Activated naive CD8-positive, alpha-beta T cell treated with anti-CD3 and anti-CD28 coated beads for 36 hours (primary cell): ENCODE data around the gene MPHOSPH10. TPM values are rescaled to one million over a fixed set of nuclear protein-coding genes. Genes with fewer than 3 reads are reported as not detected.
A peak's percentile ranks its signal among the peaks of the same experiment; 100 is the strongest.
"Not testable (repeated sequence)": the region's sequence is repeated elsewhere in the genome, so short reads cannot be mapped to it uniquely, and the experiment has no call there.

Experiments
- DNase-seq: peaks from one replicate; pipeline ENCODE4 v3.0.0; 2021
- H3K27ac Mint-ChIP-seq: one replicate; pipeline ENCODE4 v1.8.0; 2022; ENCODE audit warnings: mild to moderate bottlenecking, moderate library complexity, mixed read lengths
- H3K27me3 Mint-ChIP-seq: one replicate; pipeline ENCODE4 v1.8.0; 2022; ENCODE audit warnings: mild to moderate bottlenecking, mixed read lengths
- H3K36me3 Mint-ChIP-seq: one replicate; pipeline ENCODE4 v1.8.0; 2021; ENCODE audit warnings: mild to moderate bottlenecking, mixed read lengths
- H3K4me1 Mint-ChIP-seq: one replicate; pipeline ENCODE4 v1.8.0; 2021; ENCODE audit warnings: mixed read lengths
- H3K4me3 Mint-ChIP-seq: one replicate; pipeline ENCODE4 v1.8.0; 2022; ENCODE audit warnings: mild to moderate bottlenecking, moderate library complexity, mixed read lengths
- H3K9me3 Mint-ChIP-seq: one replicate; pipeline ENCODE4 v1.8.0; 2022; ENCODE audit warnings: mixed read lengths
- total RNA-seq, 2 experiments: library from RNA; stranded (reverse); gene quantifications; one replicate each; pipeline ENCODE4 v1.2.3, GENCODE V29; 2021

MPHOSPH10 gene
- total RNA-seq, 2 experiments from 2014 or later = 69.5 to 74.2 TPM

DNA sequence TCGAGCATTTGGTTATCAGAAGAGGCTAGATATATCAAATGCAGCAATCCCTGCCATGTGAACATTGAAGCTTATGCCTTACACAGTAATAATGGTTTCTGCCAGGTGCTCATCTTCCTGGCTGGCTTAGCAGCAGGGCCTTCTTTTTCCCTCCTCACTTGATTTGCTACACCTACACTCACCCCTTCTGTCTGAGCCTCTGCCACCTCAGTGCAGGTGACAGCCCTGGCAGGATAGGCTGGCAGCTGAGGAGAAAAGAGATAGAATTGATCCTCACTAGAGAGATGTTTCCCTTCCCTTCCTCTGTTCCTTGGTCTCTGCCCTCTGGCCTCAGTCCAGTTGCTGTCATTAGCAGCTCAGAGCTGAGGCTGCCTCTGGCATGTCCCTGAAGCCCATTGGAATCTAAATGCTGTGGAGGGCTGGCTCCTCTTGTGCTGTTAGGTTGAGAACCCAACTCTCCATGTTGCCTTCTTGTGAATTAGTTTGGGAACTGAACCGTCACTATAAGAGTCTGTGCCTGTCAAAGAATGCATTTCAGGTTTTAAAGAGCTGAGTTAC lies 18.2 kb downstream of the MPHOSPH10 start:
- Mint-ChIP-seq H3K27me3 (no peaks in the 10 kb centered on the region), H3K27ac (no peak overlapping the region), H3K4me3 (no peak overlapping the region), H3K9me3 (no peaks in the 10 kb centered on the region), H3K4me1 (no peaks in the 10 kb centered on the region), H3K36me3 (peaks cover 15% of the 10 kb centered on the region)
- DNase-seq = no peak

DNA sequence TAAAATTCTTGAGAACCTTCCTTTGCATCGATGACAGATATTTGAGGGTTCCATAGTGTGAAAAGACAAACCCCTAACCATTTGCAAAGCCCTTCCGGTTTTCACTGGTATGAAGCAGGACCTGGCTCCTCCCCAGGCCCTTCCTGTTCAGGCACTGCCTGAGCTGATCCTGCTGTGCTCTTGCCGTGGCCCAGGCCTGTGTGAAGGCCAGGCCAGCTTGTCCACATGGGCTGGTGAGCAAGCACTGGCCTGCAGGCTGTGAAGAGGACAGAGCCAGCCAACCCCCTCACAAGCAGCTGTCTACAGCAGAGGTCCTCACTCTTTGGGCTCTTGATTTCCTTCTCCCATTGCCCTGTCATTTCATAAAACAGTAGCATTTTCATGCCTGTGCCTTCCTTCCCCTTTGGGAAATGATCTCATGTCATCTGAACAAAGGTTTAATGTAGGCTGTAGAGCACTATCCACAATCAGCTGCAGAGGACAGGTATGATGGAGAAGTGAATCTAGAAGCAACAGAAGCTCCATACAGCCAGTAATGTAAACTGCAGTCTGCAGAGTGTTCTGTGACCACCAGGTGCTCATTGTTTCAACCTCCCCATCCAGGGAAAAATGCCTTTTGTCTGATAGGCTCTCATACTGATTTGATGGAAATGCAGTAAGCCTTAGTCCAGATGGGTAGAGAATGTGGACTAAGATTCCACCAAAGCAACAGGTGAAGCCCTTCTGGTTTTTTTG lies 19.8 kb downstream of the MPHOSPH10 start:
- peaks cover 10% of the 10 kb centered on the region for H3K36me3 Mint-ChIP-seq
- no peak for DNase-seq
- H3K27me3 Mint-ChIP-seq = no peaks in the 10 kb centered on the region
- H3K4me3 Mint-ChIP-seq = no peak overlapping the region
- H3K9me3 Mint-ChIP-seq = no peaks in the 10 kb centered on the region
- peak overlapping the region; percentile 7 for H3K27ac Mint-ChIP-seq
- no peaks in the 10 kb centered on the region for H3K4me1 Mint-ChIP-seq

DNA sequence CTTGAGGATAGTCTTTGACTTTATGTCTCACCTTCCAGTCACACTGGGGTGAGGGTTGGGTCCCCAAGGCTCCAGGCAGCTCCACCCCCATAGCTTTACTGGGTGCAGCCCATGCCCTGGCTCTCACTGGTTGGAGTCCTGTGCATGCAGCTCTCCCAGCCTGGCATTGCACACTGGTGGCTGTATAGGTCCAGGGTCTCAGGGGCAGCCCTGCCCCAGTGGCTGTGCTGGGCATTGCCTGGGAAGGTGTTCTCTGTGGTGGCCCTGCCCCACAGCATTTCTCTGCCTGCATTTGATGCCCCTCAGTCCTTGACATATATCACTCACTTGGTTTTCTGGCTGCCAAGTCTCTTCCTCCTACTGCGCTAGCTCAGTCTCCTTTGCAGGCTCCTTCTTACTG lies 21.2 kb downstream of the MPHOSPH10 start:
- H3K4me1 Mint-ChIP-seq = no peaks in the 10 kb centered on the region
- peaks cover 8% of the 10 kb centered on the region for H3K36me3 Mint-ChIP-seq
- H3K27me3 Mint-ChIP-seq = no peaks in the 10 kb centered on the region
- H3K4me3 Mint-ChIP-seq = no peak overlapping the region
- no peak for DNase-seq
- no peak overlapping the region for H3K27ac Mint-ChIP-seq
- H3K9me3 Mint-ChIP-seq = no peaks in the 10 kb centered on the region

DNA sequence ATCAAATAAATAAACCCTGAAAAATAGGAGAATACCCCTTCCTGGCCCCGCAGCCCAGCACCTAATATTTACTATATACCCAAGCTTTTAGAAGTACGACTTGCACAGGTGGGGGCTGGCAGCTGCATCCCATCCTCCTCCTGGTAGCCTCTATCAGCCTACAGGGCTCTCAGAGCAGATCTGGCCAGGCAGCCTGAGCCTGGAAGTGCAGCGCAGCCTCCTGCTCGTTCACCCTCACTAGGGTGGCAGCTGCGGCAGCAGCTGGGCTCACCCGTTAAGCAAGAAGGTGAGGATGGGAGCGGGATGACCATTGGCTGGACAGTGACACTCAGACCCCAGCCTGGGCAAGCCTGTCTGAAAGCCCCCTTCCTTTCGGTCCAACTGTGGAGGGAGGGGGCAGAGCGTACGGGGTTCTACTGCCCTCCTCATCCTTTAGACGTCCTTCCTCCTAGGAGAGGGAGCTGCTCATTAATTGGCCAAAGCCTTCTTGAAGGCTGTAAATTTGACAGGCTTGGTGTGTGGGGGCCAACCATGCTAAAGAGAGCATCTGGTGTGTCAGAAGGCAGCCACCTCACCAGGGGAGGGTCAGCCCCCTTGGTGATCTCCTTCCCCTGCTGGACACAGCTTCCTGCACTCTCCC lies 23.3 kb downstream of the MPHOSPH10 start:
- no peak for DNase-seq
- H3K36me3 Mint-ChIP-seq = peaks cover 4% of the 10 kb centered on the region
- peaks cover 6% of the 10 kb centered on the region for H3K27me3 Mint-ChIP-seq
- no peaks in the 10 kb centered on the region for H3K9me3 Mint-ChIP-seq
- H3K27ac Mint-ChIP-seq = no peak overlapping the region
- H3K4me1 Mint-ChIP-seq = peaks cover 5% of the 10 kb centered on the region
- no peak overlapping the region for H3K4me3 Mint-ChIP-seq

DNA sequence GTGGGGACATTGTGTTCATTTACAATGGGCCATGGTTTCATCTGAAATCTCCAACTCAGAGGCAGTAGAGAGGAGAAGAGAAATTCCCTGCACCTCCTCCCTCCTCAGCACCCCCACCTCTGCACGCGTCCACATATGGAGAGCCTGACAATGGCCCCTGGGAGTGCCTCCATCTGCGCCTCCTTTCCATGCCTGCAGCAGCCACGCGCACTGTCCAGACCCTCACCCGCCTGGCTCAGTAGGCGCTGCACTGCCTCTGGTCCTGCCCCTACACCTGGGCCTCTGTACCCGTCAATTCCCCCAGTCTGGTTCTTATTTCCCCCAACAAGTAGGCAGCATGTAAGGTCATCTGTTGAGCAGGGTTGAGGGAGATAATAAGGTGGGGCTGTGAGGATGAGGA lies 23.8 kb downstream of the MPHOSPH10 start:
- DNase-seq = no peak
- Mint-ChIP-seq H3K27me3 (peaks cover 6% of the 10 kb centered on the region), H3K27ac (no peak overlapping the region), H3K4me1 (peaks cover 5% of the 10 kb centered on the region), H3K36me3 (peaks cover 4% of the 10 kb centered on the region), H3K4me3 (no peak overlapping the region), H3K9me3 (no peaks in the 10 kb centered on the region)

DNA sequence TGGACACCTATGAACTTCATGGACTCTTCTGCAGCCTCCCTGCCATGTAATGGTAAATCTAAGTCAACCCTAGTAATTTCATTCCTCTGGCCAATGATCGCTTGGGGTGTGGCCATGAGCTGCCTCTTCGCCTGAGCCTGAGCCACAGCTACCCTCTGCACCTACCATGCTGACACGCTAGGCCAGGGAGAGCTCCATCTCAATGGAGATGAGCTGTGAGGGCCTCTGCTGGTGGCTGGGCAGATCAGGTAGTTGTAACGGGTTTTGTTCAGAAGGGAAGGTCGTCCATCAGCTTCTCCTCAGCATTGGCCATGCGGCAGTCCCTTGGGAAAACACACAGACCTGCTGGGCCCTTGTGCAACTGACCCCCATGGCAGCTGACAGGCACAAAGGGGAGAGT lies 24.4 kb downstream of the MPHOSPH10 start:
- H3K4me3 Mint-ChIP-seq = no peak overlapping the region
- DNase-seq = peak; percentile 25
- peaks cover 5% of the 10 kb centered on the region for H3K4me1 Mint-ChIP-seq
- no peaks in the 10 kb centered on the region for H3K9me3 Mint-ChIP-seq
- H3K27ac Mint-ChIP-seq = no peak overlapping the region
- peaks cover 4% of the 10 kb centered on the region for H3K36me3 Mint-ChIP-seq
- peaks cover 6% of the 10 kb centered on the region for H3K27me3 Mint-ChIP-seq

DNA sequence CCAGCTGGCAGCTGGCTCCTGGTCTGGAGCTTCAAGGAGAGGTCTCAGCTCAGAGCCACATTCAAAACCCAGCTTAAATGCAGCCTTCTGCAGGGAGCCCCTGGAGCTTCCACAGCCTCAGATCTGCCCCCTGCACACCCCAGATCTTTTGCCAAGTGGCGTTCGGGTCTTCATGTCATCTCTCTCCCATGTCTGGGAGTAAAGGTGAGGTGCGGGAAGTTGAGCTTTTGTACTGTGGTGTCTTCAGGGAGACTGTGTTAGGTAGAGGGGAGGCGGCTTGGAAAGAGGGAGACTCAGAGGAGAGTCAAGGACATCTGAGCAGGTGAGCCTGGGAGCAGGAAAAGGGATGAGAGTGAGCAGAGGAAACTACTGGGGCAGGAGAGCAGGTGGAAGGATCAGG lies 25.4 kb downstream of the MPHOSPH10 start:
- Mint-ChIP-seq H3K27me3 (peaks cover 6% of the 10 kb centered on the region), H3K36me3 (no peaks in the 10 kb centered on the region)

DNA sequence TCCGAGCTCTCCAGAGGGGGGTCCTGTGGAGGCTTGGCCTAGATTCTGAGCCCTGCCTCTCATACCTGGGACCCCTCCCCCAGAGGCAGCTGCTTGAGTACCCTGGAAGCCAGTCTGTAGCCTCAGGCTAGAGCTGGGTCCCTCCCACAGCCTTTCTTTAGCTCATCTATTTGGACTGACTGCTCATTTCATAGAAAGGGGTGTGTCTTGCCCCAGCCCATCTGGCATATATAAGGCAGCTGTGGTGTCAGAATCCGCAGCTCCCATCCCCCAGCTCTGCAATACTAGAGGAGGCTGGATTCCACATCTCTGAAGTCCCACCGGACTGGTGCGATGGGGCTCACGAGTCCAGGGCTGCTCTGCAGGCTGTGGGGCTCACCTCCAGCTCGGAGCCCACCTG lies 26.1 kb downstream of the MPHOSPH10 start:
- Mint-ChIP-seq H3K9me3 (no peaks in the 10 kb centered on the region), H3K36me3 (no peaks in the 10 kb centered on the region), H3K27me3 (peaks cover 6% of the 10 kb centered on the region), H3K4me1 (peaks cover 5% of the 10 kb centered on the region), H3K4me3 (no peak overlapping the region), H3K27ac (no peak overlapping the region)
- no peak for DNase-seq

More for the DNA sequence above, 25.4 kb downstream of the MPHOSPH10 start:
- peaks cover 5% of the 10 kb centered on the region for H3K4me1 Mint-ChIP-seq
- H3K27ac Mint-ChIP-seq = no peak overlapping the region
- H3K9me3 Mint-ChIP-seq = no peaks in the 10 kb centered on the region
- no peak for DNase-seq
- no peak overlapping the region for H3K4me3 Mint-ChIP-seq

DNA sequence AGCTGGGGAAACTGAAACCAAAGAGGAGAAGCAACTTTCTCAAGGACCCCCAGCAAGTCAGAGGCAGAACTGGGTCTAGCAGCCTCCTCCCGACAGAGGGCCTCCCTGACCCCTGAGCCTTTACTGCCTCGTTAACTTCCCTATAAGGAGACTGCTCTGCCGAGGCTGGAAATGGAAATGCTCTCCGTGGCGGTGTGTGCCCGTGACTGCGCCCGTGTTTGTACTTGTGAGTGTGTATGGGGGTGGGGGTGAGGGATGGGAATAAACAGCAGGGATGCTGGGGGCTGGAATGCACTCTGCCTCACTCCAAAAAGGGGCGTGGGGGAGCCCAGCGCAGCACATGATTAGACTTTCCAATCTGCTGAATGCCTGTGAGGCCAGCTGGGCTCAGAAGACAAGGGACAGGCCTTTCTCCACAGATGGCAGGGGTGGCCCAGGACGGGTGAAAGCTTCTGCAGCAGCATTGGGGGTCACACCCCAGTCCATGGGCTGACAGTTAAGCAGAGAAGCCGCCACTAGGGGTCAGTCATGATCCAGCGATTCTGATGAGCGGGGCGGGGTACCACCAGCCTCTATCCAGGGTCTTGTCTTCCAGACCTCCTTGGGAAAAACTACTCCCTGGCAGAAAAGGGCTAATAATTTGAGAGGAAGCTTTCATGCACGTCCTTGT lies 26.8 kb downstream of the MPHOSPH10 start:
- H3K27me3 Mint-ChIP-seq = peaks cover 6% of the 10 kb centered on the region
- H3K4me3 Mint-ChIP-seq = no peak overlapping the region
- no peaks in the 10 kb centered on the region for H3K9me3 Mint-ChIP-seq
- peak; percentile 57 for DNase-seq
- H3K27ac Mint-ChIP-seq = no peak overlapping the region
- peaks cover 5% of the 10 kb centered on the region for H3K4me1 Mint-ChIP-seq
- no peaks in the 10 kb centered on the region for H3K36me3 Mint-ChIP-seq

DNA sequence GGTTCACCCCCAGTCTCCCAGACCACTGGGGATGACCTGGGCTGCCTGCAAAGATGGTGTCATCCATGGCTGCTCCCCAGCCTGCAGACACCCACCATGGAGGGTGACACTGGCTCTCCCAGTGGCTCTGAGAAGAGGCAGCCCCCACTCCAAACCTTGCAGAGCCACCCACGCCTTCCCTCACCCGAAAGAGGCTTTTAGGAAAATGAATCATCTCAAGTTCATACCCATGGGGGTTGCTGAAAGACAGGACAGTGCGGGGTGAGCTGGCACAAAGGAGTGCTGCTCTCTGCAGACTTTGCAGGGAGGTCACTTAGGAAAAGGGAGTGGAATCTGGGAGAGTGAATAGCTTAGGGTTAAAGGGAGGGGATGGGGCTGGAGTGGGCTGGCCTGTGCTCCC lies 36.4 kb downstream of the MPHOSPH10 start:
- DNase-seq = no peak
- Mint-ChIP-seq H3K9me3 (no peaks in the 10 kb centered on the region), H3K27ac (no peak overlapping the region), H3K27me3 (peaks cover 5% of the 10 kb centered on the region), H3K4me1 (no peaks in the 10 kb centered on the region), H3K36me3 (no peaks in the 10 kb centered on the region), H3K4me3 (no peak overlapping the region)

DNA sequence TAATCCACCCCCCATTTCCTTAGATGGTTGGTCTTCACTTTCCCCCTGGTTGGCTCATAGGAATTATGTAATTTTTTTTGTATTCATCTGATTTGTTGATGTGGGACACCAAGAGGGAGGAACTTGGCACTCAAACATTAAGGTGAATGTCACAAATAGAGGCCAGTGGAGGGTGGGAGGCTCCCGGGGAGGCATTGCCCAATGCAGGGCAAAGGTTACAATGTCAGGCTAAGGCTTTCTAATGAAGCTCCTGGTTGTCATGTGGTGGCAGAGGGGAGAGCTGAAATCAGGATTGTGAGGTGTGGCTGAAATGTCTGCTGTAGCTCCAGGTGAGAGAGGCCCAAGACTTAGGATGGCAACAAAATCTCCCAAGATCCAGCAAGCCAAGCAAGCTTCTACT lies 42.7 kb downstream of the MPHOSPH10 start:
- no peaks in the 10 kb centered on the region for H3K36me3 Mint-ChIP-seq

DNA sequence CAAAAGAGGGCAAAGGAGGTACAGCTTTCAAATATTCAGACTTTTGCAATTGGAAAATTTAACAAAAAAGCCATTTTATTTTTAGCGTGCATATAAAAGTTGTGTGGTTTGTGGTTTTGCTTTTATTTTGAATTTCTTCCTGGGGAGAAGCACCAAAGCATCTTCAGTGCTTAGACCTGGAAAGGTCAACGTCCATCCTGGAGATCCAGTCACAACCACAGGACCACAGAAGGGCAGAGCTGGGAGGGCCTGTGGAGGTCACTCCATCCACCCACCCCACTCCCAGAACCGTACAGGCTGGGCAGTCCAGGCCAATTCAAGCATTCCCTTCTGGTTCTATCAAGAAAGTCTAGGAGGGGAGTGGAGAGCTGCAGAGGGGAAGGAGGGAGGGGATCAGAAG lies 43.8 kb downstream of the MPHOSPH10 start:
- H3K9me3 Mint-ChIP-seq = no peaks in the 10 kb centered on the region
- H3K27ac Mint-ChIP-seq = no peak overlapping the region
- no peaks in the 10 kb centered on the region for H3K27me3 Mint-ChIP-seq
- H3K4me1 Mint-ChIP-seq = peaks cover 9% of the 10 kb centered on the region
- no peaks in the 10 kb centered on the region for H3K36me3 Mint-ChIP-seq
- DNase-seq = no peak
- H3K4me3 Mint-ChIP-seq = no peak overlapping the region

More for the DNA sequence above, 42.7 kb downstream of the MPHOSPH10 start:
- H3K4me3 Mint-ChIP-seq = no peak overlapping the region
- H3K4me1 Mint-ChIP-seq = peaks cover 9% of the 10 kb centered on the region
- H3K27me3 Mint-ChIP-seq = no peaks in the 10 kb centered on the region
- no peak overlapping the region for H3K27ac Mint-ChIP-seq
- H3K9me3 Mint-ChIP-seq = no peaks in the 10 kb centered on the region
- no peak for DNase-seq

DNA sequence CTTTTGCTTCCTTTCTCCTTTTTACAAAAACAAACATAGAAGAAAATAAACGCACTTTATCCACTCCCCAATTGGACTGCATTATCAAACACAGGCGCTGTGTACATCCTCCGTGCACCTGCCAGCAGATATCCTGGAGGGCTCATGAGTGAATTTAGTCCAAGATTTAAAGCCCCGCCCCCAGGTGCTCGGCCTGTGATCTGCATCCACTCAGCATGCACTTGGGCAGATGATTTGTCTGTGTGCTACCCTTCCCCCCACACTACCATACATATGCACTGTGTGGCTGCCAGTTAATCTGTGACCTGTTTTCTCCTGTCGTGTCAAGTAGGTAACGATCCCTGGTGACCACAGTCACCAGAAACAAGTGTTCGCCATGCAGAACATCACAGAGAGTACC lies 48.4 kb downstream of the MPHOSPH10 start:
- H3K27me3 Mint-ChIP-seq, DNase-seq, H3K9me3 Mint-ChIP-seq, H3K27ac Mint-ChIP-seq, H3K4me3 Mint-ChIP-seq, H3K36me3 Mint-ChIP-seq, H3K4me1 Mint-ChIP-seq: not testable (repeated sequence)

DNA sequence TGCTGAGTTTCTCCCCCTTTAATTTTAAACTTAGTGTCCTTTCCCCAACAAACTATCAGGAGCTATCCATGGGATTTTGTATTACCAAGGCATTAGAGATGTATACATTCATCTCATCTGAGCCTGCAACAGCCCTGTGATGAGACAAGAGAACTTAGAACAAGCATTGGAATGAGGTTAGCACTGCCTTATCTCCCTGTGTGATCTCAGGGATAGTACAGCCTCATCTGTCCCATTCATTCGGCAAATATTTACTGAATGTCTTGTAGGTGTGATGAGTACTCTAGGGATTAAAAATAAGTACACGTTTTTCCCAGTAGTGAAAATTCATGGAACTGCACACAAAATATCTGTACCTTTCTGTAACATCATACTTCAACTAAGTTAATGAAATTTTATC lies 50.9 kb downstream of the MPHOSPH10 start:
- no peaks in the 10 kb centered on the region for H3K9me3 Mint-ChIP-seq
- no peak overlapping the region for H3K27ac Mint-ChIP-seq
- no peak overlapping the region for H3K4me3 Mint-ChIP-seq
- H3K4me1 Mint-ChIP-seq = peaks cover 3% of the 10 kb centered on the region
- DNase-seq = no peak
- H3K36me3 Mint-ChIP-seq = no peaks in the 10 kb centered on the region
- no peaks in the 10 kb centered on the region for H3K27me3 Mint-ChIP-seq

DNA sequence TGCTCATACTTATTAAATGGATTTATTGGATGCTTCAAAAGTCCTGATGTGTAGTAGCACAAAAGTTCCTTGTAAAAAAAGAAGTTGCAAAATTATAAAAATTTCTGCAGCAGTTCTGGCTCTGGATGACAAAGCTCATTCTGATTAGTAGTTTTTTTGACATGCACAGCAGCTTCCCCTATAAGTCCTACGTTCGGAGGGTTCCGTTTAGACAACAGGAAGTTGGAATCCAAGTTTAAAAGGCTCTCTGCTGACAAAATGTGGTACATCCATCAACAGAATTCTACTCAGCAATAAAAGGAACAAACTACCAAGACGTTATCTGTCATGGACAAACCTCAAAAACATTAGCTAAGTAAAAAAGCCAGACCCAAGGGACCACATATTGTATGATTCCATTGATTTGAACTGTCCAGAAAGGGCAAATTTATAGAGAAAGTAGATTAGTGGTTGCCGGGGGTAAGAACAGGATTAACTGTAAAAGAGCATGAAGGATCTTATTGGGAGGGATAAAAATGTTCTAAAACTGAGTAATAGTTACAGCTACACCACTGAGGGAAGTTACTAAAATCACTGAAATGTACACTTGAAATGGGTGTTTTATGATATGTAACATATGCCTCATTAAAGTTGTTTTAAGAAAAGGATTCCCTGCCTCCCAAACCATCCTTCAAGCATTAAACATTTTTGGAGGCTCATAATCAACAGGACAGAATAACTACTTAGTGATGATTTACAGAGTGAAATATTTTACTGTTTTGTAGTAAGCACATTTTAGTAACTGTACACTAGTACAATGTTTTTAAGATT lies 53.1 kb downstream of the MPHOSPH10 start:
- not testable (repeated sequence) for H3K9me3 Mint-ChIP-seq, H3K4me3 Mint-ChIP-seq, H3K27ac Mint-ChIP-seq, H3K4me1 Mint-ChIP-seq, H3K36me3 Mint-ChIP-seq, H3K27me3 Mint-ChIP-seq, DNase-seq
